ENCODE data around the gene CCNT2. TPM values are rescaled to one million over a fixed set of nuclear protein-coding genes. Genes with fewer than 3 reads are reported as not detected.
A peak's percentile ranks its signal among the peaks of the same experiment; 100 is the strongest.

Gene CCNT2
- total RNA-seq, 4 donors from 2014 or later: 12.6 to 29.8 (median 21.1) TPM

DNA sequence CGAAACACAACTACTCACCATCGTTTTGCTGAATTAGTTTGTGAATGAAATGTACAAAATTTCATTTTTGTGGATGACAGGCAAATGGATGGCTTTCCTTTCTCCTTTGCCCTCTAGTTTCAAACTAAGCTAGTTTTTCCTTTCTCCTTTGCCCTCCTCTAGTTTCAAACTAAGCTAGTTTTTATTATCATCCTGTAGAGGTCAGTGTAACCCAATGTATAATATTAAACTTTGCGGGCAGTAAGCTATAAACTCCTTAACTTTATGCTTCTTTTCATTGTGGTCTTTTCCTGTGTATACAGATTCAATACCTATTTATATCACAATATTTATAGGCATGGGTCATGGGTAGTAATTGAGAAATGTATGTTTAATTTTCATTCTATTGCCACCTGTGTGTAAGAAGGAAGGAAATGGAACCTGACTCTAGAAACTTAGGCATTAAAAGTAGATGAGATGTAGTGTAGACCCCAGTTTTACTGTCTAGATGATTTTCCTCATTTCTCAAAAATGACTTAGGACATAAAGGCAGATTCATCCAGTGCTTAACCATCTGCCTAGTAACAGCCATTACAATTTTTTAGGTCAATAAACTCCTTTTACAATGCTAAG is 70.5 kb downstream of the CCNT2 start:
- no peaks in the 10 kb centered on the region for H3K27me3 ChIP-seq
- intact Hi-C loops (cut with DNase I): no loop called here
- no peak overlapping the region for H3K4me3 ChIP-seq
- no peaks in the 10 kb centered on the region for H3K36me3 ChIP-seq
- H3K4me1 ChIP-seq: no peaks in the 10 kb centered on the region
- no peak overlapping the region for H3K27ac ChIP-seq
- WGBS, 2 donors: 16 to 26% methylated on average over 3 of the region's 3 CpGs
- DNase-seq: no peak
- TF ChIP-seq POLR2A (IDR thresholded peaks at IDR 0.05): no peak
- TF ChIP-seq CTCF (IDR thresholded peaks at IDR 0.05): peak in 3 of 6 experiments; percentile 14 to 39 (median 33)
- H3K9me3 ChIP-seq: no peaks in the 10 kb centered on the region

DNA sequence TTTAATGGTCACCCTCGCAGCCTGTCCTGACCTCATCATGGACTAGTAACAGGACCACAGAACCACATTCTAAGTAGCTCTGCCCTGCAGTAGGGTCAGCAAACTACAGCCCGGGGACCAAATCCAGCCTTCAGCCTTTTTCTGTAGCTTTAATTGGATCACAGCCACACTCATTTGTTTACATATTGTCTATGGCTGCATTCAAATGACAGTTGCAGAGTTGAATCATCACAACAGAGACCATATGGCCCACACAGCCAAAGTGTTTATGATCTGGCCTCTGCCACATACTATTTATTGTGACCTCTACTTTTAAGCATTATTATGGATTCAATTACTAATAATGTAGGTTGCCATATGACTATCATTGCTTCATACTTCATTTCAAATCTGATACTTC is 80.9 kb downstream of the CCNT2 start:
- no peak overlapping the region for H3K4me3 ChIP-seq
- no peaks in the 10 kb centered on the region for H3K9me3 ChIP-seq
- DNase-seq: no peak
- H3K36me3 ChIP-seq: no peaks in the 10 kb centered on the region
- 59 to 63% methylated on average over 2 of the region's 2 CpGs for WGBS, 2 donors
- intact Hi-C loops (cut with DNase I): no loop called here
- peaks cover 0 to 5% (median 0%) of the 10 kb centered on the region in 4 donors for H3K27me3 ChIP-seq
- H3K27ac ChIP-seq: no peak overlapping the region
- H3K4me1 ChIP-seq: peaks cover 0 to 6% (median 0%) of the 10 kb centered on the region in 3 donors
- no peak for TF ChIP-seq CTCF (IDR thresholded peaks at IDR 0.05)
- no peak for TF ChIP-seq POLR2A (IDR thresholded peaks at IDR 0.05)

- Histone ChIP-seq H3K27me3 (peaks cover 0 to 30% (median 0%) of the 10 kb centered on the region in 4 donors), H3K4me3 (no peak overlapping the region), H3K27ac (no peak overlapping the region), H3K4me1 (peaks cover 0 to 9% (median 0%) of the 10 kb centered on the region in 3 donors), H3K9me3 (no peaks in the 10 kb centered on the region), H3K36me3 (no peaks in the 10 kb centered on the region)
- intact Hi-C loops (cut with DNase I): no loop called here
- 71 to 86% methylated on average over 3 to 4 of the region's 4 CpGs for WGBS, 2 donors
- DNase-seq: no peak
- no peak for TF ChIP-seq POLR2A (IDR thresholded peaks at IDR 0.05)
- TF ChIP-seq CTCF (IDR thresholded peaks at IDR 0.05): no peak
Observed at GRCh38 chr2:135002836-135003235, 84.2 kb downstream of the CCNT2 start.

GRCh38 chr2:135004005-135004746 is 85.6 kb downstream of the CCNT2 start:
- H3K36me3 ChIP-seq: no peaks in the 10 kb centered on the region
- intact Hi-C loops (cut with DNase I): no loop called here
- H3K9me3 ChIP-seq: no peaks in the 10 kb centered on the region
- H3K27me3 ChIP-seq: peaks cover 0 to 39% (median 0%) of the 10 kb centered on the region in 4 donors
- no peak overlapping the region for H3K27ac ChIP-seq
- H3K4me3 ChIP-seq: no peak overlapping the region
- H3K4me1 ChIP-seq: peaks cover 0 to 9% (median 0%) of the 10 kb centered on the region in 3 donors
- DNase-seq: peak; percentile 5
- 5 to 7% methylated on average over 10 to 17 of the region's 17 CpGs for WGBS, 2 donors
- no peak for TF ChIP-seq POLR2A (IDR thresholded peaks at IDR 0.05)
- peak; percentile 76 to 91 (median 86) for TF ChIP-seq CTCF (IDR thresholded peaks at IDR 0.05)

- Histone ChIP-seq H3K27ac (no peak overlapping the region), H3K4me3 (no peak overlapping the region), H3K36me3 (no peaks in the 10 kb centered on the region), H3K27me3 (peaks cover 0 to 35% (median 0%) of the 10 kb centered on the region in 4 donors), H3K9me3 (no peaks in the 10 kb centered on the region), H3K4me1 (peaks cover 0 to 9% (median 0%) of the 10 kb centered on the region in 3 donors)
- 64 to 68% methylated on average over 3 of the region's 3 CpGs for WGBS, 2 donors
- intact Hi-C loops (cut with DNase I): loop anchor here (5.0 kb wide), 1 partner anchor 707 kb away; no protein-coding TSS in a partner anchor
- no peak for DNase-seq
- no peak for TF ChIP-seq CTCF (IDR thresholded peaks at IDR 0.05)
- no peak for TF ChIP-seq POLR2A (IDR thresholded peaks at IDR 0.05)
Observed at GRCh38 chr2:135005753-135006152, 87.1 kb downstream of the CCNT2 start.

Data from esophagus squamous epithelium (tissue), 5 donors.